A673 (cell line): Measurements from ENCODE around the gene SMYD1. TPM values are rescaled to one million over a fixed set of nuclear protein-coding genes. Genes with fewer than 3 reads are reported as not detected.

ENCODE experiments used
- BruUV-seq: library from RNA; stranded (reverse); fragments of 400-500 nt; replicated peaks from 2 replicates; lab custom pipeline; 2021; lab: Mats Ljungman, UMichigan
- CTCF ChIA-PET: fragments of 300-600 bp; sonication (Branson Sonifier 250); formaldehyde crosslinking; loops from one replicate; lab custom pipeline; 2022; ENCODE audit warnings: antibody characterized with exemption; lab: Charles Lee
- POLR2A ChIA-PET: fragments of 300-600 bp; sonication (Branson Sonifier 250); formaldehyde crosslinking; loops from one replicate; lab custom pipeline; 2022; ENCODE audit warnings: antibody characterized with exemption; ENCODE audit not compliant: low non-redundant PET; lab: Charles Lee
- DNase-seq: peaks from one replicate; pipeline ENCODE4 v3.0.0-alpha.2; 2015; ENCODE audit warnings: low spot score
- H3K27ac ChIP-seq: fragments of 200-600 bp; sonication (generic); 2 replicates; pipeline ENCODE4 v1.5.1; 2016; ENCODE audit warnings: mixed run types, low read depth, mild to moderate bottlenecking, mixed read lengths, antibody characterized with exemption, low read length; ENCODE audit not compliant: poor library complexity, severe bottlenecking
- H3K27me3 ChIP-seq: fragments of 200-600 bp; sonication (generic); replicated peaks from 2 replicates; pipeline ENCODE4 v1.6.1; 2017; ENCODE audit warnings: mixed run types, low read depth, mild to moderate bottlenecking, mixed read lengths, antibody characterized with exemption, low read length; ENCODE audit not compliant: insufficient read depth, poor library complexity
- H3K36me3 ChIP-seq: fragments of 200-600 bp; sonication (generic); 2 replicates; pipeline ENCODE4 v1.6.1; 2016; ENCODE audit warnings: mixed run types, mild to moderate bottlenecking, mixed read lengths, antibody characterized with exemption, low read length; ENCODE audit not compliant: insufficient read depth, poor library complexity, severe bottlenecking
- H3K4me1 ChIP-seq: fragments of 200-600 bp; sonication (generic); 2 replicates; pipeline ENCODE4 v1.6.1; 2017; ENCODE audit warnings: mixed run types, mild to moderate bottlenecking, mixed read lengths, antibody characterized with exemption, low read length; ENCODE audit not compliant: insufficient read depth, poor library complexity, severe bottlenecking
- H3K4me3 ChIP-seq: fragments of 200-600 bp; sonication (generic); 2 replicates; pipeline ENCODE4 v1.5.1; 2016; ENCODE audit warnings: low read depth, mixed run types, mild to moderate bottlenecking, mixed read lengths, low read length; ENCODE audit not compliant: poor library complexity, severe bottlenecking
- H3K9me3 ChIP-seq: fragments of 200-600 bp; sonication (generic); 2 replicates; pipeline ENCODE4 v1.6.1; 2016; ENCODE audit warnings: mixed run types, low read depth, mild to moderate bottlenecking, mixed read lengths, antibody characterized with exemption, low read length; ENCODE audit not compliant: poor library complexity, severe bottlenecking
- EZH2 ChIP-seq: fragments of 200-600 bp; sonication (generic); IDR thresholded peaks from 2 replicates; pipeline ENCODE4 v1.6.1; 2017; ENCODE audit warnings: borderline replicate concordance, low read depth, mild to moderate bottlenecking, mixed read lengths, antibody characterized with exemption, low read length; ENCODE audit not compliant: poor library complexity, severe bottlenecking
- intact Hi-C: fragments of 100-400 bp; cut with micrococcal nuclease; formaldehyde crosslinking; loops from one replicate; pipeline ENCODE4 v1.10.0; 2022; ENCODE audit not compliant: unreplicated experiment
- total RNA-seq: library from RNA; stranded (reverse); gene quantifications from 2 replicates; pipeline ENCODE4 v1.2.3, GENCODE V29; 2021
- TF ChIP-seq, protein P1 (sequence below): fragments of 300-800, 200-600 bp; sonication (generic); conservative IDR thresholded peaks from 2 replicates; pipeline ENCODE4 v1.5.1; 2017; ENCODE audit warnings: low read depth, mild to moderate bottlenecking, antibody characterized with exemption, low read length, moderate library complexity, mixed read lengths

SMYD1 gene
- total RNA-seq, 1 experiment from 2014 or later = not detected

GRCh38 chr2:88121678-88122077 lies 54.1 kb downstream of the SMYD1 start:
- Histone ChIP-seq H3K27ac (no peak overlapping the region), H3K27me3 (peaks cover 56% of the 10 kb centered on the region), H3K36me3 (no peaks in the 10 kb centered on the region), H3K4me1 (no peaks in the 10 kb centered on the region), H3K4me3 (no peak overlapping the region), H3K9me3 (no peaks in the 10 kb centered on the region)
- no peak for TF ChIP-seq EZH2
- TF ChIP-seq, protein P1, sequence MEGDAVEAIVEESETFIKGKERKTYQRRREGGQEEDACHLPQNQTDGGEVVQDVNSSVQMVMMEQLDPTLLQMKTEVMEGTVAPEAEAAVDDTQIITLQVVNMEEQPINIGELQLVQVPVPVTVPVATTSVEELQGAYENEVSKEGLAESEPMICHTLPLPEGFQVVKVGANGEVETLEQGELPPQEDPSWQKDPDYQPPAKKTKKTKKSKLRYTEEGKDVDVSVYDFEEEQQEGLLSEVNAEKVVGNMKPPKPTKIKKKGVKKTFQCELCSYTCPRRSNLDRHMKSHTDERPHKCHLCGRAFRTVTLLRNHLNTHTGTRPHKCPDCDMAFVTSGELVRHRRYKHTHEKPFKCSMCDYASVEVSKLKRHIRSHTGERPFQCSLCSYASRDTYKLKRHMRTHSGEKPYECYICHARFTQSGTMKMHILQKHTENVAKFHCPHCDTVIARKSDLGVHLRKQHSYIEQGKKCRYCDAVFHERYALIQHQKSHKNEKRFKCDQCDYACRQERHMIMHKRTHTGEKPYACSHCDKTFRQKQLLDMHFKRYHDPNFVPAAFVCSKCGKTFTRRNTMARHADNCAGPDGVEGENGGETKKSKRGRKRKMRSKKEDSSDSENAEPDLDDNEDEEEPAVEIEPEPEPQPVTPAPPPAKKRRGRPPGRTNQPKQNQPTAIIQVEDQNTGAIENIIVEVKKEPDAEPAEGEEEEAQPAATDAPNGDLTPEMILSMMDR = no peak
- ChIA-PET CTCF (no interaction called here), POLR2A (no interaction called here)
- no peak for DNase-seq
- no TSS peak for BruUV-seq
- intact Hi-C loops = no loop called here

DNA sequence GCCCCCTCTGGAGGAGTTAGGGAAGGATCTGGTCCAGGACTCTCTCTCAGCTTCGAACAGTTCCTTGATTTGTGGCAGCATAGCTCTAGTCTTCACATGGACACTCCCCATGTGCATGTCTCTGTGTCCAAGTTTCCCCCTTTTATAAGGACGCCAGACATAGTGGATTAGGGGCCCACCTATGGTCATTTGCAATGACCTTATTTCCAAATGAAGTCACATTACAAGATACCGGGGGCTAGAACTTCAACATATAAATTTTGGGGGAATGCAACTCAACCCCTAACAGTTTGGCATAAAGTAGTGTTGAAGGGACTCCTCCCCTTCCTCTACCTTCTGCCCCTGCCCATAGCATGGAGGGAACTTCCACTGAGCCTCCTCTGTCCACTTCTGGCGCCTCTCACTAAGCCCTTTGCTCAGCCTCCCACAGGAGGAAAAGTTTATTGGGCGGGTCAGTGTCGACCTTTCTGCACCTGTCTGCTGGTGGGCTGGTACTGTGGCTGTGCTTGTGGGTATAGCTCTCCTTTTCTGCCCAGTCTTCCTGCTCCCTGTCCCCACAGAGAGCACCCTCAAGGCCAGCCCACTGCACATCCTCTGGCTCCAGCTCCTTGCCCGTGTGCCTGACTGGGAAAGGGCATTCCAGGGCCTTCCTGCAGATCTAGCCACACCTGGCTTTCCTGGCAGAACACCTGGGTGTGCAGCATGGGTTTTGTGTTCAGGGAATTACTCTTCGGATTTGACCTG lies 54.7 kb downstream of the SMYD1 start:
- ChIA-PET CTCF (no interaction called here), POLR2A (no interaction called here)
- no peaks in the 10 kb centered on the region for H3K9me3 ChIP-seq
- TF ChIP-seq EZH2 = no peak
- TF ChIP-seq, protein P1 = no peak
- no peak for DNase-seq
- peaks cover 50% of the 10 kb centered on the region for H3K27me3 ChIP-seq
- H3K4me1 ChIP-seq = no peaks in the 10 kb centered on the region
- H3K27ac ChIP-seq = no peak overlapping the region
- H3K36me3 ChIP-seq = no peaks in the 10 kb centered on the region
- BruUV-seq = no TSS peak
- H3K4me3 ChIP-seq = no peak overlapping the region
- intact Hi-C loops = no loop called here

DNA sequence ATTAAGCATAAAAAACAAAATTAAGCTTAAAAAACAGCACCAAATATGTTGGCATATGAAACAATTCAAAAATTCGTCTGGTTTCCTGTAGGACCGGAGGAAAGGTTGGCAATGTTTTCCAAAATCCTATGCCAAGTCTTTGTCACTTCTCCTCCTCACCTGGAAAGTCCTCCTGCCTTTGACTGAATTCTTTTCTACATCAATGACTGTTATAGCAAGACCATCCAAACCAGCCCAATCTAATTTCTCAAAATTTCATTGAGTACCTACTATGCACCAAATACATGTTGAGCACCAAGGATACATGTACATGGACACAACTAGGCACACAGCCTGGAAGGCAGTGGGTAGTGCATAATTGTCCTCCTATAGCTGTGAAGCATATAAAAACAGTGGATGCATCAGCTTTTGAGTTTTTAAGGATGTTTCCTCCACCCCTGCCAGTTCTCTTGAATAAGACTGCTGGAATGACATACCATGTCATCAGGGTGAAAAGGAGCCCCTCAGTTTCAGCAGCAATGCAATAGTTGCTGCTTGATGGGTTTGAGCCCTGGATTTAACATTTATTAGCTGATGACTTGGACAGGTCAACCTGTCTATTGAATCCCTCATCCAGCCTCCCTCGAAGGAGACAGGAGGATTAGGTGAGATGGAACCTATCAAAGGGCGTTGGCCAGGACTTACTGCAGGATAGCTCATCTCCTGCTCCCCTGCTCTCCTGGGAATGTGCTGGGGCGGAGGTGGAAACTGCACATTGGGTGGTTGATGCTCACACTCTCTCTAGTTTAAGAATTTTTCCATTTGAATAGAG lies 55.7 kb downstream of the SMYD1 start:
- TF ChIP-seq EZH2 = no peak
- TF ChIP-seq, protein P1 = no peak
- BruUV-seq = no TSS peak
- Histone ChIP-seq H3K9me3 (no peaks in the 10 kb centered on the region), H3K4me1 (no peaks in the 10 kb centered on the region), H3K36me3 (no peaks in the 10 kb centered on the region), H3K27ac (no peak overlapping the region), H3K4me3 (no peak overlapping the region), H3K27me3 (peaks cover 41% of the 10 kb centered on the region)
- ChIA-PET POLR2A (no interaction called here), CTCF (no interaction called here)
- intact Hi-C loops = no loop called here
- DNase-seq = no peak
